Liver (tissue), 9 donors: ENCODE data around the gene NKAIN2. TPM values are rescaled to one million over a fixed set of nuclear protein-coding genes. Genes with fewer than 3 reads are reported as not detected.

Experiments used
- DNase-seq: peaks from one replicate; pipeline ENCODE4 v3.0.0-alpha.2; 2017; ENCODE audit warnings: low spot score
- H3K27ac ChIP-seq, 2 donors: one replicate each; pipeline ENCODE4 v1.7.0; 2013; ENCODE audit warnings: inconsistent platforms in 2 of 2, low read length in 2 of 2, control low read depth in 1 of 2, low read depth in 1 of 2, mild to moderate bottlenecking in 1 of 2
- H3K27me3 ChIP-seq, 4 donors: one replicate each; pipeline versions ENCODE4 v1.6.1 to v1.7.0; 2013; ENCODE audit warnings: low read length in 3 of 4, inconsistent platforms in 1 of 4, mild to moderate bottlenecking in 1 of 4, moderate library complexity in 1 of 4; ENCODE audit not compliant: control insufficient read depth in 4 of 4, insufficient read depth in 4 of 4
- H3K36me3 ChIP-seq, 4 donors: one replicate each; pipeline versions ENCODE4 v1.6.1 to v1.7.0; 2013; ENCODE audit warnings: low read length in 3 of 4, mild to moderate bottlenecking in 3 of 4, low read depth in 1 of 4, moderate library complexity in 1 of 4; ENCODE audit not compliant: control insufficient read depth in 4 of 4, insufficient read depth in 3 of 4
- H3K4me1 ChIP-seq, 4 donors: one replicate each; pipeline versions ENCODE4 v1.6.1 to v1.7.0; 2013; ENCODE audit warnings: low read length in 3 of 4, mild to moderate bottlenecking in 3 of 4, moderate library complexity in 1 of 4; ENCODE audit not compliant: control insufficient read depth in 4 of 4, insufficient read depth in 4 of 4
- H3K4me3 ChIP-seq, 3 donors: one replicate each; pipeline versions ENCODE4 v1.6.1 to v1.7.0; 2013; ENCODE audit warnings: low read length in 3 of 3, control low read depth in 1 of 3, low read depth in 1 of 3, mild to moderate bottlenecking in 1 of 3
- H3K9ac ChIP-seq, 2 donors: one replicate each; pipeline ENCODE4 v1.7.0; 2013; ENCODE audit warnings: low read length in 2 of 2, mild to moderate bottlenecking in 2 of 2, moderate library complexity in 2 of 2, control low read depth in 1 of 2, low read depth in 1 of 2
- H3K9me3 ChIP-seq, 4 donors: one replicate each; pipeline versions ENCODE4 v1.6.1 to v1.7.0; 2013; ENCODE audit warnings: low read length in 3 of 4; ENCODE audit not compliant: control insufficient read depth in 4 of 4
- EGR1 ChIP-seq, 2 donors: IDR thresholded peaks; 2 replicates each; pipeline ENCODE4 v1.6.1; 2016 to 2018; ENCODE audit warnings: antibody characterized with exemption in 2 of 2, low read depth in 2 of 2
- FOXA1 ChIP-seq: IDR thresholded peaks from 2 replicates; pipeline ENCODE4 v1.6.1; 2016; ENCODE audit warnings: antibody characterized with exemption
- FOXA2 ChIP-seq: IDR thresholded peaks from 2 replicates; pipeline ENCODE4 v1.6.1; 2016; ENCODE audit warnings: antibody characterized with exemption
- GABPA ChIP-seq, 2 donors: IDR thresholded peaks in 1 of 2; conservative IDR thresholded peaks in 1 of 2; 2 replicates each; pipeline ENCODE4 v1.6.1; 2016; ENCODE audit warnings: antibody characterized with exemption in 2 of 2, mild to moderate bottlenecking in 1 of 2, moderate library complexity in 1 of 2
- HNF4A ChIP-seq, 2 donors: conservative IDR thresholded peaks; 2 replicates each; pipeline ENCODE4 v1.6.1; 2016; ENCODE audit warnings: antibody characterized with exemption in 2 of 2, mild to moderate bottlenecking in 2 of 2
- HNF4G ChIP-seq: IDR thresholded peaks from 2 replicates; pipeline ENCODE4 v1.6.1; 2016; ENCODE audit warnings: antibody characterized with exemption
- JUND ChIP-seq, 2 donors: IDR thresholded peaks; 2 replicates each; pipeline ENCODE4 v1.6.1; 2016; ENCODE audit warnings: antibody characterized with exemption in 2 of 2
- NR2F2 ChIP-seq: IDR thresholded peaks from 2 replicates; pipeline ENCODE4 v1.6.1; 2016; ENCODE audit warnings: antibody characterized with exemption
- RAD21 ChIP-seq, 2 donors: IDR thresholded peaks; 2 replicates each; pipeline ENCODE4 v1.6.1; 2016; ENCODE audit warnings: antibody characterized with exemption in 2 of 2, mild to moderate bottlenecking in 2 of 2
- RXRA ChIP-seq, 2 donors: IDR thresholded peaks; 2 replicates each; pipeline ENCODE4 v1.6.1; 2017 to 2018; ENCODE audit warnings: antibody characterized with exemption in 2 of 2, mild to moderate bottlenecking in 1 of 2
- SP1 ChIP-seq: IDR thresholded peaks from 2 replicates; pipeline ENCODE4 v1.6.1; 2018; ENCODE audit warnings: antibody characterized with exemption, mild to moderate bottlenecking
- TAF1 ChIP-seq: conservative IDR thresholded peaks from 2 replicates; pipeline ENCODE4 v1.6.1; 2016; ENCODE audit warnings: antibody characterized with exemption, mild to moderate bottlenecking
- YY1 ChIP-seq: IDR thresholded peaks from 2 replicates; pipeline ENCODE4 v1.6.1; 2016; ENCODE audit warnings: antibody characterized with exemption, mild to moderate bottlenecking
- WGBS: extraction: QIAGEN DNeasy Blood & Tissue Kit; methylation state at CpG from one replicate; pipeline ENCODE4 v1.1.7; 2013; 5-methylcytosine and 5-hydroxymethylcytosine counted together
- polyA plus RNA-seq, 2 donors: library from polyadenylated mRNA; stranded (reverse) in 1 of 2; unstranded in 1 of 2; fragments of 200-250 nt in 1 of 2; fragments of >200 nt in 1 of 2; fragmentation: Nextera tagmentation in 1 of 2; extraction: Ambion mirVana in 1 of 2; gene quantifications; one replicate each; pipeline versions ENCODE4 v1.2.1 to v1.2.3, GENCODE V29; 2013 to 2015
- total RNA-seq, 2 donors: library from RNA; depleted of rRNA; stranded (reverse); fragments of >200 nt; gene quantifications; one replicate each; pipeline ENCODE4 v1.2.3, GENCODE V29; 2014
- TF ChIP-seq, protein P1 (sequence below): IDR thresholded peaks from 2 replicates; pipeline ENCODE4 v1.6.1; 2016; ENCODE audit warnings: antibody characterized with exemption
- TF ChIP-seq, protein P2 (sequence below): IDR thresholded peaks from 2 replicates; pipeline ENCODE4 v1.6.1; 2016; ENCODE audit warnings: antibody characterized with exemption, mild to moderate bottlenecking
- TF ChIP-seq, protein P3 (sequence below): IDR thresholded peaks from 2 replicates; pipeline ENCODE4 v1.6.1; 2016; ENCODE audit warnings: antibody characterized with exemption
- donor health status: healthy.
- donor health status: healthy.
- donor health status: healthy.
- donor health status: healthy.
- donor health status: healthy.

The NKAIN2 gene
- total and polyA plus RNA-seq, 4 donors, result 0.05 to 0.14 TPM; not detected in 2

DNA sequence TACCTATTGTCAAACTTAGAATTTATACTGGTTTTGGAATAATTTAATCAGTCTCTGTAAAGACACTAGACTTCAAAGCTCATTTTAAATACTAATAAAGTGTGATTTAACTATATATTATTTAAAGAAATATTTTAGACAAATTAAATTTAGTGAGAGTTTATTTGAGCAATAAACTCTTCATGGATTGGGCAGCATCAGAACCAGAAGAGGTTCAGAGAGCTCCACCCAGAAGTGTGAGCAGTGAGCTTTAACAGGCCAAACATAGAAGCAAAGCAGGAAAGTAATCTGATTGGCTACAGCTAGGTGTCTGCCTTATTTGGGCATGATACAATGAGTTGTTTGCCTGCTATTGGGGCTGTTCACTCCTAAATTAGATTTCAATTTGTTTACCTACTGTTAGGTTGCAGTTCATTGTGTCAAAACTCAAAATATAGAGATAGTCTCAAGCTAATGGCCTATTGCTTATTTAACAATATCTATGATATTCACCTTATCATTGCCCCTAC lies 803.5 kb downstream of the NKAIN2 start:
- no peak for TF ChIP-seq EGR1 (IDR thresholded peaks at IDR 0.05; ENCODE audit: low read depth in 2 of 2)
- TF ChIP-seq TAF1, result no peak
- no peak for TF ChIP-seq JUND (IDR thresholded peaks at IDR 0.05)
- TF ChIP-seq RXRA (IDR thresholded peaks at IDR 0.05), result no peak
- TF ChIP-seq FOXA2, result no peak
- TF ChIP-seq FOXA1, result no peak
- TF ChIP-seq NR2F2, result no peak
- TF ChIP-seq, protein P1, sequence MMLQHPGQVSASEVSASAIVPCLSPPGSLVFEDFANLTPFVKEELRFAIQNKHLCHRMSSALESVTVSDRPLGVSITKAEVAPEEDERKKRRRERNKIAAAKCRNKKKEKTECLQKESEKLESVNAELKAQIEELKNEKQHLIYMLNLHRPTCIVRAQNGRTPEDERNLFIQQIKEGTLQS, result no peak
- TF ChIP-seq, protein P2, sequence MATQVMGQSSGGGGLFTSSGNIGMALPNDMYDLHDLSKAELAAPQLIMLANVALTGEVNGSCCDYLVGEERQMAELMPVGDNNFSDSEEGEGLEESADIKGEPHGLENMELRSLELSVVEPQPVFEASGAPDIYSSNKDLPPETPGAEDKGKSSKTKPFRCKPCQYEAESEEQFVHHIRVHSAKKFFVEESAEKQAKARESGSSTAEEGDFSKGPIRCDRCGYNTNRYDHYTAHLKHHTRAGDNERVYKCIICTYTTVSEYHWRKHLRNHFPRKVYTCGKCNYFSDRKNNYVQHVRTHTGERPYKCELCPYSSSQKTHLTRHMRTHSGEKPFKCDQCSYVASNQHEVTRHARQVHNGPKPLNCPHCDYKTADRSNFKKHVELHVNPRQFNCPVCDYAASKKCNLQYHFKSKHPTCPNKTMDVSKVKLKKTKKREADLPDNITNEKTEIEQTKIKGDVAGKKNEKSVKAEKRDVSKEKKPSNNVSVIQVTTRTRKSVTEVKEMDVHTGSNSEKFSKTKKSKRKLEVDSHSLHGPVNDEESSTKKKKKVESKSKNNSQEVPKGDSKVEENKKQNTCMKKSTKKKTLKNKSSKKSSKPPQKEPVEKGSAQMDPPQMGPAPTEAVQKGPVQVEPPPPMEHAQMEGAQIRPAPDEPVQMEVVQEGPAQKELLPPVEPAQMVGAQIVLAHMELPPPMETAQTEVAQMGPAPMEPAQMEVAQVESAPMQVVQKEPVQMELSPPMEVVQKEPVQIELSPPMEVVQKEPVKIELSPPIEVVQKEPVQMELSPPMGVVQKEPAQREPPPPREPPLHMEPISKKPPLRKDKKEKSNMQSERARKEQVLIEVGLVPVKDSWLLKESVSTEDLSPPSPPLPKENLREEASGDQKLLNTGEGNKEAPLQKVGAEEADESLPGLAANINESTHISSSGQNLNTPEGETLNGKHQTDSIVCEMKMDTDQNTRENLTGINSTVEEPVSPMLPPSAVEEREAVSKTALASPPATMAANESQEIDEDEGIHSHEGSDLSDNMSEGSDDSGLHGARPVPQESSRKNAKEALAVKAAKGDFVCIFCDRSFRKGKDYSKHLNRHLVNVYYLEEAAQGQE, result no peak
- no peak for TF ChIP-seq YY1
- no peak for TF ChIP-seq GABPA (IDR thresholded peaks at IDR 0.05 in 1 of 2, conservative IDR thresholded peaks at IDR 0.05 in 1 of 2)
- no peak overlapping the region for H3K27ac ChIP-seq
- H3K36me3 ChIP-seq, result no peaks in the 10 kb centered on the region
- no peaks in the 10 kb centered on the region for H3K9me3 ChIP-seq
- no peak overlapping the region for H3K9ac ChIP-seq
- no peaks in the 10 kb centered on the region for H3K4me1 ChIP-seq
- no peaks in the 10 kb centered on the region for H3K27me3 ChIP-seq
- no peak overlapping the region for H3K4me3 ChIP-seq
- DNase-seq, result no peak

DNA sequence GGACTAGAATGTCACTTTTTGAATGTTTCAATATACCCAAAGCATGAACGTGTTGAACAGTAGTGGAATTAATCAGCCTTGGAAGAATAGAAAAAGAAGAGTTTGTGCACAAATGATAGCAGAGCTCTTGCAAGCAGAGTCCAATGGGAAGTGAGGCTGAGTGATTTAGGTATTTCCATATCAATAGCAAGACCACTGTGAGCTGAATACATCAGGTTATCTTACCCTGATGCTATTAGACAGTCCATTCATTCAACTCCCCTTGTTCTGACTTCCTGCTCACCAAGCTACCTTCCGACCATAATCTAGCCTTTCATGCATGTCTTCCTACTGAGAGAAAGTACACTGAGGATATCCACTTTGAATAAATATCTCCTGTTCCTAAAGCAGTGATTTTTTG lies 809.4 kb downstream of the NKAIN2 start:
- H3K27me3 ChIP-seq, result no peaks in the 10 kb centered on the region
- WGBS, result 63% methylated on average over 2 of the region's 2 CpGs
- no peak for TF ChIP-seq HNF4A (conservative IDR thresholded peaks at IDR 0.05)
- TF ChIP-seq GABPA (IDR thresholded peaks at IDR 0.05 in 1 of 2, conservative IDR thresholded peaks at IDR 0.05 in 1 of 2), result no peak
- no peak for TF ChIP-seq HNF4G
- no peak for TF ChIP-seq NR2F2
- TF ChIP-seq, protein P3, sequence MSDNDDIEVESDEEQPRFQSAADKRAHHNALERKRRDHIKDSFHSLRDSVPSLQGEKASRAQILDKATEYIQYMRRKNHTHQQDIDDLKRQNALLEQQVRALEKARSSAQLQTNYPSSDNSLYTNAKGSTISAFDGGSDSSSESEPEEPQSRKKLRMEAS, result no peak
- TF ChIP-seq SP1, result no peak
- TF ChIP-seq EGR1 (IDR thresholded peaks at IDR 0.05; ENCODE audit: low read depth in 2 of 2), result no peak
- TF ChIP-seq FOXA1, result no peak
- no peak for TF ChIP-seq RAD21 (IDR thresholded peaks at IDR 0.05)
- DNase-seq, result no peak
- no peak overlapping the region for H3K9ac ChIP-seq
- H3K4me1 ChIP-seq, result no peaks in the 10 kb centered on the region
- H3K36me3 ChIP-seq, result no peaks in the 10 kb centered on the region
- no peak overlapping the region for H3K27ac ChIP-seq
- no peak overlapping the region for H3K4me3 ChIP-seq
- no peaks in the 10 kb centered on the region for H3K9me3 ChIP-seq

DNA sequence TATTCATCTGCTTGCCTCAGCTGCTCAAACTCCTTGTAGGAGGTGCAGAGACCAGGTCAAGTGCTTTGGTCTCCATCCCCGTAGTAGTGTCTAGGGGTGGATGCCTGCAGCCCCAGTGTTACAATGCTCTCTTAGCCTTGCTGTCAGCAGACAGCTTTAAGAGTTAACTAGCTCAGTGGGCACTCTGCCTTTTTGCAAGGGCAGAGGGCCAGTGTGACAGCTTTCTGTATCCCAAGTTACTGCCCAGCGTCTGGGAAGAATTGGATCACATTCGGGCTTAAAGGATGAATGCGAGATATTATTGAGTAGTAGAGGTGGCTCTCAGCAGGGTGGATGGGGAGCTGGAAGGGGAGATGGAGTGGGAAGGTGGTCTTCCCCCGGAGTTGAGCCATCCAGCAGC lies 818.7 kb downstream of the NKAIN2 start:
- no peak for DNase-seq
- 81% methylated on average over 5 of the region's 5 CpGs for WGBS
- no peaks in the 10 kb centered on the region for H3K9me3 ChIP-seq
- no peaks in the 10 kb centered on the region for H3K36me3 ChIP-seq
- no peaks in the 10 kb centered on the region for H3K27me3 ChIP-seq
- H3K4me3 ChIP-seq, result no peak overlapping the region
- TF ChIP-seq RAD21 (IDR thresholded peaks at IDR 0.05), result no peak
- H3K4me1 ChIP-seq, result no peaks in the 10 kb centered on the region
- no peak overlapping the region for H3K9ac ChIP-seq
- no peak overlapping the region for H3K27ac ChIP-seq
